Stimulated activated naive CD4-positive, alpha-beta T cell treated with Interleukin-2 at 50 U/mL for 16 hours (primary cell): ENCODE results near the gene GJD2.

Experiments
- DNase-seq: peaks from one replicate; lab custom pipeline; 2025; lab: John Stamatoyannopoulos, UW

GJD2 gene

GRCh38 chr15:34773013-34773412 is 18.2 kb upstream of the GJD2 start:
- no peak for DNase-seq

GRCh38 chr15:34772312-34772711 is 17.5 kb upstream of the GJD2 start:
- no peak for DNase-seq

DNA sequence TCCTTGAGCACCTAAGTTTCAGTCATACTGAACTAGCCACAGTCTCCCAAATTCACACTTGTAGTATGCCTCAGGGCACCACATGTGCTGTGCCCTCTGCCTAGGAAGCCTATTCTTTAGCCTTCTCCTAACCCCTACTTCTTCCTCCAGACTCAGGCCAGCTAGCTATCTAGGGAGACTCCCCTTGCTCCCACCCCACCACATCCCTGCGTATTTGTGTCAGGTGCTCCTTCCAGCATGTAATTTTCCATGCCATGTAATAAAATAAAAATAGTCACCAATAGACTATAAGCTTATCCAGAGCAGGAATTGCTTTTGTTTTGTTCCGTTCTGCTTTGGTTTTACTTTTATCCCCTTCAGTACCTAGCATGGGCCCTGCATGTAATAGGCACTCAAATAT is 14.9 kb upstream of the GJD2 start:
- no peak for DNase-seq

- DNase-seq, result no peak
Measured at GRCh38 chr15:34768530-34768929, 13.7 kb upstream of the GJD2 start.

DNA sequence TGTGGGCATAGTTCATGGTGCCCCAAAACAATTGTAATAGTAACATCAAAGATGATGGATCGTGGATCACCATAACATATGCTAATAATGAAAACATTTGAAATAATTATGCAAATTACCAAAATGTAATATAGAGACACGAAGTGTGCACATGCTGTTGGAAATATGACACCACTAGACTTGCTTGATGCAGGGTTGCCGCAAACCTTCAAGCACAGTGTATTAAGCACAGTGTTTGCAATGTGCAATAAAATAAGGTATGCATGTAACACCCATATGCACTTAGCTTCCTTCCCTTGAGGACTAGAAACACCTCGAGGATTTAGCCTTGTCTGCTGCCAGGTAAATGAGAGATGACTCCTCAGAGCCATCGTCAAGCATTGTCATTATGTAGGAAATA is 10.9 kb upstream of the GJD2 start:
- no peak for DNase-seq

DNA sequence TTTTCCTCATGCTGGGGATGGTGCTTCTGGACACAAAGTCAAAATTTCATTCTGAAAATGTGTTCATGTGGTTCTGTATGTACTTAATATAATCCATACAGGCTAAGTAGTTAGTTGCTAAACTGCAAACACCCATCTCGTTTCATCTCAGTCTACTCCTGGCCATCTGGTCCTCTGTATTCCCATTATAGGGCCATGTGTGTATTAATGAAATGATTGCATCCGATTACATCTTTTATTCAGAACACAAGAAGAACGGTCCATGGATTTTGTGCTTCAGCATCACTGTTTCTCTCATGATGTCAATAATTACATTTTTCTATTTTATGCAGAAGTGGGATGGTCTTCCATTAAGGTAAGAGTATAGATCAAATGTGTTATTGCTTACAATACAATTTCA is 6.1 kb upstream of the GJD2 start:
- no peak for DNase-seq

- no peak for DNase-seq
Measured at GRCh38 chr15:34759992-34760391, 5.2 kb upstream of the GJD2 start.

DNA sequence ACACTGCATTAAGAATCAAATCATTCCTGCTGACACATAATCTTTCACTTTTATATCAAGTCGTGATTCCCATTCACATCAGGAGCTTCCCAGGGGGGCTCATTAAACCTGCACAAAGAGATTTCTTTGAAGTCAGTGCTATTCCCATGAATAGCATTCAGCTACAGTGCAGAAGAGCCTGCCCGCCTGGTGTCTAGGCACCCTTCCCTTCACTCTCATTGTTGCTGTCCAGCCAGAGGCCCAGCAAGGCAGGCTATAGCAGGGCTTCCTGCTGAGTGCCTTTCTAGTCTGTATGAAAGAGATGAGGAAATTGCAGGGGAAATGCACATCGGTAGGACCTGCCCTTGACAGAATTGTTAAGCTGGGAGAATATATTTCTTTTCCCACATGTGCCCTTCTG is 4.5 kb upstream of the GJD2 start:
- DNase-seq, result no peak

DNA sequence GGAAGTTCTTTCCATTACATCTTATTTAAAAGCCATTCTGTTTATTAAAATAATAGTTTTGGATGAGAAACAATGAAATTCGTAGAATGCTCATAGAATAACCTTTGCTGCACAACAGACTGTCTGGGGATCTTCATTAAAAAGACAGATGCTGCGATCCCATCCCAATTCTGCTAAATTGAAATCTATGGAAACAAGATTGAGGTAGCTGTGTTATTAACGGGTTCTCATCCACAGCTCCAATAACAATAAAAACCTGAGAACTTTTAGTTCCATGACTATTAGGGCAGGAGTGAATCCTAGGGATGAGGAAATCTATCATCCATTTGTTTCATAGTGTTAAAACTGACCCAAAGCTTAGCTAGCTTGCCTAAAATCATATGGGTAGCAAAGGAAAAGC is 2.5 kb upstream of the GJD2 start:
- DNase-seq, result no peak

GRCh38 chr15:34755419-34755773 is 598 bp upstream of the GJD2 start:
- DNase-seq, result no peak

- no peak for DNase-seq
Measured at GRCh38 chr15:34754171-34754601, 612 bp downstream of the GJD2 start.

- no peak for DNase-seq
Measured at GRCh38 chr15:34753236-34753894, 1.4 kb downstream of the GJD2 start.

DNA sequence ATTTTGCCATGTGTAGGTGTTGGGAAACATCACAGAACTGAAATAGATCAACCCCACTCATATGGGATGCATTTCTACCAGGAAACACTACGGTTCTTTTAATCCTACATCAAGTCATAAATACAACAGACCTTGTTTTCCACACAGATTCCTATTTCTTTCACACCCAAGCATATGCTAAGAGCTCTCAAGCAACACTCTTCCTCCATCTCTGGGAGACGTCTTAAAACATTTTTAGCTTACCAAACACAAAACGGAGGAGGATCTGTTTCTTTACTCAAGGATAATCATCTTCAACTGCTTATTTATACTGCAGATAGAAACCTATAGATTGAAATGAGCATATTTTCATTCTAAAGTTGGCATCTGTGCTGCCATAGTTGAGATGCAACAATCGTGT is 5.1 kb downstream of the GJD2 start:
- no peak for DNase-seq

DNA sequence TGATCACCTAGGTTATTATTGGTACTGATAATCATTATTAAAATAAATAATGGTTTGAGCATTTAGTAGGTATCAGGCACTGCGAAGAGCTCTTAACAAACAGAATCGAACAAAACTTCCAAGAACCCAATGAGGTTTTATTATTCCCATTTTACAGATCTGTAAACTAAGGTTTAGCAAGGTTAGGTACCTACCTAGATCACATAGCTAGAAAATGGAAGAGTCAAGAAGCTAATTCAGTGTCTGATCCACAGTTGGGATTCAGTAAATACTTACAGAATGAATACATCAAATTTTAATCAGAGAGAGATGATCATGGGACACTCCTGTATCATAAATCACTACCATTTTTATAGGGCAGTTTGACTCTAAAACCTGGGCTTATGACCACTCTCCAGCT is 15.5 kb downstream of the GJD2 start:
- DNase-seq, result no peak

DNA sequence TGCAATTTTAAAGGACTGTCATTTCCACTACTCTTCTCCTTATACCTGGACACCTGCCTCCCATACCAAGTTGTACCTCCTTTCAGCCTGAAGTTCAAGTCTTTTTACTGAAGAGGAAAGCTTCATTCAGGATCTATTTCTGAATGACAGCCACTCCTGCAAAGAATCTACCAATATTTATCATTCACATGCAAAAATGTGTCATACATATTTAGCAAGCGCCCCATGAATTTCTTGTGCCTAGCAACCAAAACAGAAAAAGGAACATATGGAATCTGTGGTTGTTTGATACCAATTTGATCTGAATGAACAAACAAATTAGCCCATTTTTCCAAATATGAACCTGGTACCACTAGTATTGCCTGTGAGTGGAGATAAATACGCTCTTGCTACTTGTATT is 16.8 kb downstream of the GJD2 start:
- DNase-seq, result no peak

DNA sequence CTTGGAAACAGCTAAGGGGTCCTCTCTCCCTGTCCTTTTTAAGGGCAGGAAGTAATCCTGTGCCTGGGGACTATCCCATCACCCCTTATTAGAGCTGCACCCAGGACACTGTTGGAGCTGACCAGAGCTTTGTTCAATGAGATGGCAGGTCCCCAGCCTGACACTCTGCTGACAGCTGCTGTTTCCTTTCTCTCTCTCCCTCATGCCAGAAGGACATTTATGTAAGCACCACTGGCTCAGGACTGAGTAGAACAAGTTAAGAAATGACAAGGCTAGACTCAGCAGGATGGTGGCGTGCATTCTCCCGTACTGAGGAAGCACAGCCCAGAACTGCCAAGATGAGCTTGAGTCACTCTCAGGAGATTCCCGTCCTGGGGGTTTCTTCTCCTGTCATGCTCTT is 17.3 kb downstream of the GJD2 start:
- DNase-seq, result no peak

- DNase-seq, result no peak
Measured at GRCh38 chr15:34734303-34734702, 20.5 kb downstream of the GJD2 start.

- DNase-seq, result no peak
Measured at GRCh38 chr15:34733621-34734020, 21.2 kb downstream of the GJD2 start.

- no peak for DNase-seq
Measured at GRCh38 chr15:34732430-34732829, 22.4 kb downstream of the GJD2 start.

GRCh38 chr15:34730701-34731100 is 24.1 kb downstream of the GJD2 start:
- no peak for DNase-seq

DNA sequence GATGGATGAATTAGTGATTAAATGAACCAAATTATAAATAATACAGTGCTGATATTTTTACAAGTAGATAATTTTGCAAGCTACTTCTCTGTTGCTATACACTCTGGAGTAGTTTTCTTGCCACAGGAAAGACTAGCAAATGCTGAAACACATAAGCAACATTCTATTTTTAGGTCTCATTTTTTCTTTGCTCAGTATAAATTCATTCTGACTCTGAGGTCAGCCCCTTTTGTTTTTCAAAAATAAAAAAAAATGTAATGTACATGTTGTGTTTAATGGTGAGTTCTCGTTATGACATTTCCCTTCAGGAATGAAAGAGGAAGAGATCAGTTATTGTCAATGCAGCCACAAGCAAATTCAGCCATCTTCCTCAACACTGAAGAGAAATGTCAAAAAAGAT is 24.9 kb downstream of the GJD2 start:
- no peak for DNase-seq

- DNase-seq, result no peak
Measured at GRCh38 chr15:34729056-34729455, 25.7 kb downstream of the GJD2 start.

DNA sequence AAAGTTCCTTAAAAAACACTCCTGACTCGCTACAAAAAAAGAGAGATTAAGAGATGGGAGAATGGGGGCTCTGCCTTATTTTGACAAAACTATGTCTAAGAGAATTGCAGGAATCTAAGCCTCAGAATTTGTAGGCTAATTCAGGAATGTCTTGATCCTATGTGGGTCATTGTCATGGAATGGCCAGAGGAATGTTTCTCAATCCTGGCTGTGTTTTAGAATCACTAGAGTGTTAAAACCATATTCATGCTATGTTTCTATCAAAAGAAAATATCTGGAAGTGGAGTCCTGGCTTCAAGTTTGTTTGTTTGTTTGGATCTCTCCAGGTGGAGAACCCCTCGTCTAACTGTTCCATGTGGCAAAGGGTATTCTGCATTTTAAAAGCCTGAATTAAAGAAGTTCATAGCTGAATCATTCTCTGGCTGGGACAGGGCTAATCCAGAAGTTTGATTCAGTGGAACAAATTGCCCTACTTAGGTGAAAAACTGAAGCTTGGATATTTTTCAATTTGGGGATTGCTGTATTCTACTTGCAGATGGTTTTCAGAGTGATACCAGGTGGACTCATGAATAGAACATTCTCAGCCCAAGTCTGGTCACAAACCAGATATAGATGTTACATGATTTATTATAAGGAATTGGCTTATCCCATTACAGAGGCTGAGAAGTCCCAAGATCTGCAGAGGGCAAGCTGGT is 28.2 kb downstream of the GJD2 start:
- DNase-seq, result no peak

DNA sequence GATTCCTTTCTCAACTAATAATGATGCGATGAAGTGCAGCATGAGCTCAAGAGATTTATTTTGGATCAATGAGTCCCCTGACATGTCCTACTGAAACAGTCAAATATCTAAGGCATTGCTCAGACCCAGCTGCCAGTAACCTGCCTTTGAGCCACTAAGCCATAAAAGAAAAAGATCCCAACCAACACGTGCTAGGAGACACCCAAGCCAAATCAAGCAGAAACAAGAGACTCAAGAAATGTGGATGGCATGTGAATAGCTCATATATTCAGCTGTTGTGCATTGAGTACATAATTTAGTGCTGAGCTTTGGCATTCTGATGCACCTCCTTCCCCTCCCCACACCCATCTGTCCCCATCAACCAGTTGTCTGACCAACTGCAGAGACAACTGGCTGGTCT is 29.2 kb downstream of the GJD2 start:
- no peak for DNase-seq
